ENCODE data around the gene WAC.
"Not testable (repeated sequence)": the region's sequence is repeated elsewhere in the genome, so short reads cannot be mapped to it uniquely, and the experiment has no call there.

Gene WAC

DNA sequence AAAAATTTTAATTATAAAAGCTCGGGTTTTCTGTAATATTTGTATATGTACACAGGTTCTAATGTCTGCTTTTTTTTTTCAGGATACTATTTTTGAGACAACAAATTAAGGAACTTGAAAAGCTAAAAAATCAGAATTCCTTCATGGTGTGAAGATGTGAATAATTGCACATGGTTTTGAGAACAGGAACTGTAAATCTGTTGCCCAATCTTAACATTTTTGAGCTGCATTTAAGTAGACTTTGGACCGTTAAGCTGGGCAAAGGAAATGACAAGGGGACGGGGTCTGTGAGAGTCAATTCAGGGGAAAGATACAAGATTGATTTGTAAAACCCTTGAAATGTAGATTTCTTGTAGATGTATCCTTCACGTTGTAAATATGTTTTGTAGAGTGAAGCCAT, 86.5 kb downstream of the WAC start:
- DNase-seq: no peak

DNA sequence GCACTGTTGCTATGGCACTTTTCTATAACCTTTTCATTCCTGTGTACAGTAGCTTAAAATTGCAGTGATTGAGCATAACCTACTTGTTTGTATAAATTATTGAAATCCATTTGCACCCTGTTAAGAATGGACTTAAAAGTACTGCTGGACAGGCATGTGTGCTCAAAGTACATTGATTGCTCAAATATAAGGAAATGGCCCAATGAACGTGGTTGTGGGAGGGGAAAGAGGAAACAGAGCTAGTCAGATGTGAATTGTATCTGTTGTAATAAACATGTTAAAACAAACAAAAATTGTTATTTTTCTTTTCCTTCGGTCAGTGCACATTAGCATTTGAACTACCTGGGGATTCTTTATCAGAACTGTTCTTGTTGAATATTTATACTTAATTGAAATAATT, 87.3 kb downstream of the WAC start:
- no peak for DNase-seq

DNA sequence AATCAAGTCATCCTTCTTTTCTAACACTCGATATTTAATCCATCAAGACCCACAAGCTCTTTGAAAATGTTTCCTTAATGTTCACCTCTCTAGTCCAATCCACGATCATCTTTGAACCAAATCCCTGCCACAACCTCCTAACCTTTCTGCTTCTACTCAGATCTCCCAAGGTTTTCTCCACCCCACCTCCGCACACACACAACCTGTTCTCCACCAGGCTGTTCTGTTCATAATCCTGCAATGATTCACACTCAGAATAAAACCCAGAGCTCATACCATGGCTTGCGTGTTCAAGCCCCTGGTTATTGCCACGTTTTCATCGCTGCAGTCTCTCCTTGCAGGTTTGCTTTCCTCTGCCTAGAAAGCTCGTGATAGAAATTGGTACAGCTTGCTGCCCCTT, 90.6 kb downstream of the WAC start:
- DNase-seq: no peak

DNA sequence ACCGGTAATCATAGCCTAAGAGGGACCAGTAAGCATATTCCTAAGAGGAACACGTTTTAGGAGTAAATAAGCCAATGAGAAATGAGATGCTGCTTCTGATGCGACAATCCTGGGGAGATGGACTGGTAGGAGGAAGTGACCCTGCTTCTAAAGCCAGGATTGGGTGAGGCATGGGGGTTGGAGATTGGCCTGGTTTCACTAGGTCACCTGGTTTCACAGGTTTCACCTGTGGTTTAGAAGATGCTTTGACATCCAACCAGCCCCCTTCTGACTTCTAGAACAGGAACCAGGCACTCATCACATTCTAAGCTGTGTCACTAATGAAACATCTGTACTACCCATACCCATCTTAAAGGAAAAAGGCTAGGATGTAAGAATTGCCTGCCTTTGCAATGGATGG, 91.4 kb downstream of the WAC start:
- no peak for DNase-seq

DNA sequence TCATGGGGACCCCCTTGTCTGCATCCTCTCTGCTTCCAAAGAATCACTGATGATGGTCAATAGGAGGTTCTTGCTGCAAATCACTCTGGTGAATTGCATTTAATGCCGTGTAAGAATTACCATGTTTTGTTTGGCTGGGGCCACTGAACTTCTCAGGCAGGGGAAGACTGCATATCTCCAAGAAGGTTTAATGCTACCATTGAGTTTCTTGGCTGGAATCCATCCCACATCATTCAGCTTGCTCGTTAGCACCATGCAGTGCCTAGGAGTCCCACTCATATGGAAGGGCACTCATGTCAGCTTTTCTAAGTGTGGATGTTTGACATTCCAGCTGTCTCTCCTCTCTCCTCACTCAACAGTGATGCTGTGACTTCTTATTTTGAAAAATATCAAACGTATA, 94.2 kb downstream of the WAC start:
- no peak for DNase-seq

DNA sequence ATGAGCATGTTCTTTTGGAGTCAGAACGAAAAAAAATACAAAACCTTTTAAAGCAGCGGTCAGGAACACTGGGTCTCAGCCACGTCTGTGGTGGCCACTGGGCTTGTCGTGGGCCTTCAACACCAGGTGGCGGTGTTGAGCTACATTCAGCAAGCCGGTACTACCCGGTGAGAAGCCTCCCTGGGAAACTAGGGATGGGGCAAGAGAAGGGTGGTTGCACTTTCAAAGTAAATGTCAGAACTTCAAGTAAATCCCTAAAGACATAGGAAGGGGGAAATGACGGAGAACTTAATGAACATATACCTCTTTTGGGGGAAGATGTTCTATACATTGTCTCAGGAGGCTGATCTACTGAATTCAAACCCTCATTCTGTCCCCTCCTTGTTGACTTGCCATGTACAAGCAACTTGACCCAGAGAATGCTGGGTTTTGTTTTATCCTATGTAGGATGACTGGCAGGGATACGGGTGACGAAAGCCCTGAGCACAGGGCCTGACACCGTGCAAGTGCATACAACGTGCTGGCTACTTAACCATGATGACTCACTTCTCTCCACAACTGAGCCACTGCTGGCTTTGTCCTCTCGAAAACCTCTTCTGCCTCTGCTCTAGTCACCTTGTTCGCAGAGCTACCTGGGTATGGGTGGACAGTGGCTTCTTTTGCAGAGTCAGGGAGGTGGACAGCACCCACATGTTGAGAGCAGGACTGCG, 95.4 kb downstream of the WAC start:
- peak; percentile 75 for DNase-seq

DNA sequence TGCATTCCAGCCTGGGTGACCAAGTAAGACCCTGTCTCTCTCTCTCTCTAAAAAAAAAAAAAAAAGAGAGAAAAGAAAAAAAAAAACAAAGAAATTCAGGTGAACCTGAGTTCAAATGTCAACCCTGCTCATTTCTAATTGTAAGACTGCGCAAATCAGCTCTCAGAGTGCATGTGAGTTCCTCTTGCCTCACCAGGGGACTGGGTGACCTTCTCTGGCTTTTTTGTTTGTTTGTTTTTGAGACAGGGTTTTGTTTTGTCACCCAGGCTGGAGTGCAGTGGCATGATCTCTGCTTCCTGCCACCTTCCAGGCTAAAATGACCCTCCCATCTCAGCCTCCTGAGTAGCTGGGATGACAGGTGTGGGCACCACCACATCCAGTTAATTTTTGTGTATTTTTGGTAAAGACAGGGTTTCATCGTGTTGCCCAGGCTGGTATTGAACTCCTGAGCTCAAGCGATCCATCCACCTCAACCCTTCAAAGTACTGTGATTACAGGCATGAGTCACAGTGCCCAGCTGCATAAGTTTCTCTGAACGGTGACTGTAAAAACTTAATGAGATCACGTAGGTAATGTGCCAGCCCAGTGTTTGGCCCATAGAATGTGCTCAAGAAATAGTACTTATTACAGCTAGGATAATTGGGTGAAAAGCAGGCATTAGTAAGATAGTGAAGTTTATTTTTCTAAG, 99.1 kb downstream of the WAC start:
- no peak for DNase-seq

DNA sequence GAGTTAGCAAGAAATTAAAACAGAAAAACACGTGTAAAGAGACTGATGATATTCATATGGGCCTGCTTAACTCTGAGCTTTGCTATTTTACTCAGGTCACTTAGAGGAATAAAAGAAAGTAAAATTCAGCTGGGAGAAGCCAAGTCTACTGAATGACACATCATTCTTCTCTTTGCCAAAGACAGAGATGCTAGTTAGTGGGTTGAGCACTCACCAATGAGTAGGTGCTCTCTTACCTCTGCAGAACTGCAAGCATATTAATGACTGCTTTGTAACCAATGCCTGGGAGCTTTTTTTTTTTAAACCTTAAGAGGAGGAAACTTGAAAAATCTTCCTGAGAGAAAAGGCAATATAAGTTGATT, 99.6 kb downstream of the WAC start:
- no peak for DNase-seq

DNA sequence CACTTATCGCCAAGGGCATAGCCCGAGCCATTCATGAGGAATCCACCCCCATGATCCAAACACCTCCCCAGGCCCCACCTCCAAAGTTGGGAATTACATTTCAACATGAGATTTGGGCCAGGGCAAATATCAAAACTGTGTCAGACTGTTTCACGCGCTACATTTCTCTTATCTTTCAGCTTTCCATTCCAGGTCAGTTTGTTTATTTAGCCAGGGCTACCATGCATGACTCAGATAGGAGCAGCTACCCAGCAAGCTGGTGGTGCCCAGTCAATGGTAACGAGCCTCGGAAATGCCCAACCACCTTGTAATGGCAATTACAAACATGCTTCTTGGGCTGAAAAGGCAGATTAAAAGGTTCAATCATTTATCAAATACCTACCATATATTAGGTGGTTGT, 100.8 kb downstream of the WAC start:
- DNase-seq: no peak

DNA sequence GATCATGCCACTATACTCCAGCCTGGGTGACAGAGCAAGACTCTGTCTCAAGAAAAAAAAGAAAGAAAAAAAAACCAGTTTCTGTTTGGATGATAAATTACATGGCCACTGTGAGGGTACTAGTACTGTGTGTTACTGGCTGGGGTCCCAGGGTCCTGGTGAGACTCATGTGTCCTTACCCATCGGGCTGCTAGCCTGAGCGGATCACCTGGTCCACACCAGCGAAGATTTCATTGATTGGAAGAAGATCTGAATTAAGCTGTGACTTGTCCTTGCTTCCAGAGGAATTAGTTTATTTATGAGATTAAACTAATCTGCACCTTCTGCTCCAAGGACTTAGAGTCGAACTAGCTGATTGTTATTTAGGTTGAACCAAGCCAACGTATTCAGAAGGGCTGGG, 104.4 kb downstream of the WAC start:
- DNase-seq: no peak

DNA sequence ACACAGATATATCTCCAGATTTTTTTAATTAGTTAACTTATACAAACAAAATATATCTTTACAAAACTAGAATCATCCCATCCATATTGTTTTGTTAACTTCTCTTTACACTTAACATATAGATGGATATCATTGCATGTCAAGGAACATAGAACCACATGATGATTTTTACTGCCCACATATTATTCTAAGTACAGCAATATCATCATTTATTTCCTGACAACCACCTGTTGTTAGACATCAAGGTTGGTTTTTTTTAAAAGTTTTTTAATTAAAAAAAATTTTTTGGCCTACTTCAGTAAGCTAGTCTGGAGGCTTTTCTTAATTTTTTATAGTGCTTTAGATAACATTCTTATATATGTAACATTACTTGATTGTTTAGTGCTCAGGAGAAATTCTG, 105.5 kb downstream of the WAC start:
- DNase-seq: no peak

DNA sequence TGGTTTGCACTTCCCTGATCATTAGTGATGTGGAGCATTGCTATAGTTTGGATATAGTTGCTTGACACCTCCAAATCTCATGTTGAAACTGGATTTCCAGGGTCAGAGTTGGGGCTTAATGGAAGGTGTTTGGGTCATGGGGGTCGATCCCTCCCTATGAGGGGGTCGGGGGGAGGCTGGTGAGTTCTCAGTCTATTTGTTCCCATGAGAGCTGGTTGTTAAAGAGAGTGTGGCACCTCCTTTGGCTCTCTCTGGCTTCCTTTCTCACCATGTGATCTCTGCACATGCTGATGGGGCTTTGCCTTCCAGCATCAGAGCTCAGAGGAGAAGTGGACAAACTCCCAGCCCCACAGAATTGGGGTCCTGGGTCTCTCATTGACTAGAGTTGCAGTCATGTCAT, 107.6 kb downstream of the WAC start:
- DNase-seq: no peak

DNA sequence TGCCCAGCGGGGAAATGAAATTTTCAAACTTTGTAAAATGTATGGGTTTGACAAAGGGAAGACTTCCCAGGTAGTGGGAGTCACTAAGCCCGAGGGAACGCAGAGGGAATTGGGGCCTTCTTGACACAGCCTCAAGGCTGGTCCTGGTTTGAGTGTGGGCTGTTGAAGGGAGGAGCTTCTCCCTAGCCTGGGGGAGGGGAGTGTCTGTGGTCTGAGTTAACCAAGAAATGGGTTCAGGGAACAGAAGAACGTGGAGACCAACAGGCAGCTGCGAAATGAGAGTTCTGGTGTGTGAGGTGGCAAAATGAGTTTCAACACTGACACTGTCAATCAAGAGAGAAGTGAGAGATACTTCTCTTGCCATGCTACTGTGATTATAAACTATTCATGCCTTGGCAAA, 111.7 kb downstream of the WAC start:
- no peak for DNase-seq

DNA sequence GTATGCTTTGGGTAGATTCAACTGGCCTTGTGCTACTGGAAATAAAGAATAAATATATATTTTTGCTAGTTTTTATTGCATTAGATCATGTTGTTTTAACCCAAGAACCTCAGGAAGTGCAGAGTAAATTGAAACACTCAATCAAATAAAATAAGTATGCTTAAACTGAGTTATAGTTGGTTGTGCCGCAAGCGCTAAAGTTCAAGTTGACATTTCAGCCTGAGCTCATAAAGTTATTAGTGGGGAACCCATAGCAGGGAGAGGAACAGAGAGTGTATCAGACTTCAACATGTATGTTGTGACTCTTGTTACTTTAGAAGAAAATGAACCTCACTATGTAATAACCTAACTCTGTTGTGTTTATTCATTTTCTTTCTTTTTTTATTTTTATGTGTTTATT, 119.2 kb downstream of the WAC start:
- no peak for DNase-seq

DNA sequence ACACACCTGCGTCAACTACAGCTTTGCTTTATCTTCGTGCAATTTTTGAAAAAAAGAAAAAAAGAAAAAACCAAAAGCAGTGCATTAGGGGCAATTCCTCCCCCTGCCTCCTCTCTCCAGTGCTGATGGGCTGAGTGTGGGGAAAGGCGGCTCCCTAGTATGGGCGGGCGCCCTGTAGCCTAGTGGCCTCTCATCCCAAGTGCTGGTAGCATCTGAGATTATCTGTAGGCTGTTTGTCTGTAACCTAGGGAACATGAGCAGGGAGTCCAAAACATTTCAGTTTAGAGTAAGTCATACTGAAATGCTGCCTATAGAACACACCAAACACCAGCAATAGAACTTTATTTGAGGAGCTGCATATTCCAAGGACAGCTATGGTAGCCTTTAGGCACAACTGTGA, 119.8 kb downstream of the WAC start:
- no peak for DNase-seq

DNA sequence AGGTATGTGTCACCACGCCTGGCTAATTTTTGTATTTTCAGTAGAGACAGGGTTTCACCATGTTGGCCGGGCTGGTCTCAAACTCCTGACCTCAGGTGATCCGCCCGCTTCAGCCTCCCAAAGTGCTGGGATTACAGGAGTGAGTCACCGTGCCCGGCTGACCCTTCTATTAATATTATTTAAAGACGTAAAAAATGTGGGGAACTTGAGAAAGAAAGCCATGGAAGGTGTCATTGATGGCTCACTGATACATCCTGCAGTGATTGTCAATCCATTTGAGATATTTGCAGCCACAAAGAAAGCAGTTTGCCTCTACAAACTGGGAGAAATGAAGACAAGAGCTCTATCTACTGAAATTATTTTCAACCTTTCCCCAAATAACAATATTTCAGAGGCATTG, 125.9 kb downstream of the WAC start:
- DNase-seq: not testable (repeated sequence)

DNA sequence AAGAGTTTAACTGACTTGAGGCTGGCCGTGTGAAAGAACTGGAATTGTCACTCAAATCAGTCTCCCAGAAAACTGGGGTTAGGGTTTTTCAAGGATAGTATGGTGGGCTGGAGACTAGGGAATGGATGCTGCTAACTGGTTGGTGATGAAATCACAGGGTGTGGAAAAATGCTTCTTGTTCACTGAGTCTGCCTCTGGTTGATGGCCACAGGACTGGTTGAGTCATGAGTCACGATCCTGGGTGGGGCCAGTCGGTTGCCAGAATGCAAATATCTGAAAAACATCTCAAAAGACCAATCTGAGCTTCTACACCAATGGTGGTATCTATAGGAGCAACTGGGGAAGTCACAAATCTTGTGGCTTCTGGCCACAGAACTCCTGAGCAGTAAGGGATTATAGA, 128.1 kb downstream of the WAC start:
- no peak for DNase-seq

DNA sequence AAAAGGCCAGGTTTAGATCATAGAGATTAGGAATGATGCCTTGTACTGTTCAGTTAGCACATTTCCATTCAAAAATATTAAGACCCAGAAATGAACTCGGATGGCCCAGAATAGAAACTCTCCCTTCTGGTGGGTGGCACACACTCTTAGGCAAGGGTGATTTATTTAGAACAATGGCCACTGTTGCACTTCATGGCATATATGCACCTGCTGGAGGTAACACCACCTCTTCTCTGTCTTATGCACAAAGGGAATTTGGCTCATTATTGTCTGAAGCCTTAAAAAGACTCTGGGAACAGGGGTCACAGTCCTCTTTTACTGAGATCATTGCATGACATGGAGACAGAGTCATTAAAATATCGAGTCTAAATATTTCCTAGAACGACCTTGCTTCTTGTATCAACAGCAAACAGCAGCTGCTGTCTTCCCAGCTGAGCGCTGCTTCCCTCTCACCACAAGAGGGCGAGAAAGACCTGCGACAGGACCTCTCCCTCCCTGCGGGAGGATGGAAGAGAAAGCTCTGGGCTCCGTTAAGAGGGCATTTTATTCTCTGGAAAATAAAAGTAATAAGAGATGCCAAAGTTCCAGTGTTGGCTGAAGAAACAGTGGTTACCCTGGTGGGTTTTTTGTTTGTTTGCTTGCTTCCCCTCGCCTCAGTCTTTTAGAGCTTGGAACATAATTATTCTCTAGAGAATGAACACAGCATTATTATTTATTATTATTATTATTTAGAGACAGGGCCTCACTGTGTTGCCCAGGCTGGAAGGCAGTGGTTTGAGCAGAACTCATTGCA, 130.9 kb downstream of the WAC start:
- DNase-seq: peak; percentile 70

DNA sequence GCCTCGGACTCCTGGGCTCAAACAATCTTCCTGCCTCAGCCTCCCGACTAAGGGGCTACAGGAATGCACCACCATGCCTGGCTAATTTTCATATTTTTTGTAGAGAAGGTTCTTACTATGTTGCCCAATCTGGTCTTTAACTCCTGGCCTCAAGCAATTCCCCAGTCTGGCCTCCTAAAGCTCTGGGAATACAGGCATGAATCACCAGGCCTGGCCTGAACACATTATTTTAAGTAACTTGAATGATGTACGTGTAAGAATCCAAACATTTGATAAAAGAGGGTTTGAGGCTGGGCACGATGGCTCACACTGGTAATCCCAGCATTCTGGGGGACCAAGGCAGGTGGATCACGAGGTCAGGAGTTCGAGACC, 131.4 kb downstream of the WAC start:
- DNase-seq: no peak

DNA sequence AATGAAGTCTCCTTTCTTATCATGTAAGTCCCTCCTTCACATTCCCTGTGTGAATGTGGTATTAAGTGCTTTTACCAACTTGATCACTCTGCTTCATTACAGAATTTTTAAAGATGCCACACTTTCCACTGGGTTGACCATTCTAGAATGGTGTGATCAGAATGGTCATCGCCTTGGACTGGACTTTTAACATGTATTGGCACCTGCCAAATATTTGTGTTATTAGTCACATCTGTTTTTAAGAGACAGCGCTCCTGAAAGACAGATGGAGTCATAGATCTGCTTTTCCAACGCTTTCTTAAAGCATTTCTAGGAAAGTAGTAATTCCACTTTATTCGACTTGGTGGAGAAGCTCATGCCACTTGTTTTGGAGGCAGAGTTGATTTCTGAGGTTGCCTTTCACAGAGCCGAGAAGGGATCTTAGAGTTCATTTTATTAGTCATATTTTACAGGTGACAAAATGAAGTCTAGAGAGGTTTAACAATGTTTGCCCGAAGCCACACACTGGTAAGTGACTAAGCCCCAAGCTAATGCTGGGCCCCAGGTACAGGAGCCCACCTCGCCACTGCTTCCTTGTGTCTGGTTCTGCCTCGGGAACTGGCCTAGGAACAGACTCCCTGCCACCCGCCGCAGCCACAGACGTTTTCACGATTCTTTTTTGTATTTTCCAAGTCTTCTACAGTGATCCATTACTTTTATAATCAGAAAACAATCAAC, 134.0 kb downstream of the WAC start:
- DNase-seq: no peak

DNA sequence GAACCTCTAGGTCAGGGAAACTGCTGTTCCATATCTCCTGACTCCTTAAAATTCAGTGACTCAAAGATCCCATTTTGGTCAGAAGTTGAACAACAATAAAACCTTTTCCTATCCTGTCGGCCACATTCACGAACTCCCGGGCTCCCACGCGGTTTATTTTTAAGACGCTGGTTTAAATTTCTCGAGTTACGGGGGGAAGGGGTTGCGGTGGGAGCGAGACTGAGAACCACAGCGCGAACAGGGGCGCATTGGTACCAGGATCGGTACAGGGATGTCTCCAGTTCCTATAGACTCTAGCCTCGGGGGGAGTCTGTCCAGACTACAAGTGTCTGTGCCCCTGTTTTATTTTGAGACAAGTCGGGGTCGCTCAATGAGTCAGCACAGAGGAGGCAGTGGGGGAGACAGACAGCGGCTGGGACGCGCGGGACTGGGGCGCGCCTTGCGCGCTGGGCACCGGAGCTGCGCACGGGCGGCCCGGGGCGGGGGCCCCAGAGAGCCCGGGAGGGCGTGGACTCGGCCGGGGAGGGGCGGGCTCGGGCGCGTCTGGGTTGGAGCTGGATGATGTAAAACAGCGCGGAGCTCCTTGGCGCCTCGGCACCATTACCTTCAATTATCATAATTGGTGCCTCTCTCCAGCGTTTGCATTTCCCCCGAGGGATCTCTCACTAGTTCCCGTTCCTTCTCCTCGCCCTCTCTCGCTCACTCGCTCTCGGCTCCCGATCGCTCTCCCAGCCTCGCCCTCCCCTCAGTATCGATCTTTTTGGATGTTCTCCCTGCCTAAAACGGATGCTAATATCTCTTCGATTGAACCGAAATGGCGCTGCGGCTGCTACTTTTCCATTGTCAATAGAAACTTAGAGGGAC, 135.7 kb downstream of the WAC start:
- peak; percentile 19 for DNase-seq

Measured in CD4-positive, alpha-beta T cell treated with Interleukin-6 for 4 hours (primary cell).